IMR-90 (cell line): ENCODE results near the gene ABCC3. TPM values are rescaled to one million over a fixed set of nuclear protein-coding genes. Genes with fewer than 3 reads are reported as not detected.
A peak's percentile ranks its signal among the peaks of the same experiment; 100 is the strongest.

ENCODE experiments used
- ATAC-seq: fragments of 200-7000 bp; cut with Tn5 transposase; 2 replicates; pipeline ENCODE4 v1.9.1; 2020; ENCODE audit warnings: low read depth, mild to moderate bottlenecking, moderate library complexity
- BruUV-seq: library from RNA; stranded (reverse); fragments of 400-500 nt; replicated peaks from 2 replicates; lab custom pipeline; 2021; lab: Mats Ljungman, UMichigan
- CTCF ChIA-PET: fragments of 300-600 bp; formaldehyde crosslinking; extraction: SDS; loops from one replicate; lab custom pipeline; 2021; ENCODE audit warnings: antibody characterized with exemption; lab: Yijun Ruan, JAX
- POLR2A ChIA-PET: fragments of 300-600 bp; sonication (Branson Sonifier 250); formaldehyde crosslinking; loops from one replicate; lab custom pipeline; 2022; ENCODE audit warnings: antibody characterized with exemption; ENCODE audit not compliant: unreplicated experiment; lab: Charles Lee
- DNase-seq: peaks from one replicate; pipeline ENCODE4 v3.0.0; 2013
- H2AFZ ChIP-seq: replicated peaks from 2 replicates; pipeline ENCODE3; 2013; ENCODE audit warnings: low read length, mild to moderate bottlenecking; ENCODE audit not compliant: poor library complexity
- H2AK5ac ChIP-seq: 2 replicates; pipeline ENCODE4 v1.6.1; 2013; ENCODE audit warnings: low read depth, low read length, inconsistent platforms
- H2AK9ac ChIP-seq: replicated peaks from 2 replicates; pipeline ENCODE3; 2013; ENCODE audit warnings: mild to moderate bottlenecking, low read depth, low read length, moderate library complexity; ENCODE audit not compliant: poor library complexity
- H2BK120ac ChIP-seq: 2 replicates; pipeline ENCODE4 v1.6.1; 2013; ENCODE audit warnings: low read depth, low read length, inconsistent platforms
- H2BK15ac ChIP-seq: 3 replicates; pipeline ENCODE4 v1.6.1; 2013; ENCODE audit warnings: low read depth, low read length, inconsistent platforms
- H2BK20ac ChIP-seq: 2 replicates; pipeline ENCODE4 v1.6.1; 2013; ENCODE audit warnings: low read depth, mild to moderate bottlenecking, inconsistent platforms, low read length, moderate library complexity
- H2BK5ac ChIP-seq: 2 replicates; pipeline ENCODE4 v1.6.1; 2013; ENCODE audit warnings: mild to moderate bottlenecking, low read depth, low read length, inconsistent platforms; ENCODE audit not compliant: poor library complexity, severe bottlenecking
- H3K14ac ChIP-seq: replicated peaks from 2 replicates; pipeline ENCODE4 v1.6.1; 2013; ENCODE audit warnings: low read depth, low read length, inconsistent platforms
- H3K18ac ChIP-seq: 2 replicates; pipeline ENCODE4 v1.6.1; 2013; ENCODE audit warnings: low read depth, low read length, control low read depth
- H3K23ac ChIP-seq: 2 replicates; pipeline ENCODE4 v1.6.1; 2013; ENCODE audit warnings: low read depth, low read length, inconsistent platforms
- H3K27ac ChIP-seq: 2 replicates; pipeline ENCODE4 v1.5.1; 2013; ENCODE audit warnings: mild to moderate bottlenecking, control low read depth, low read length; ENCODE audit not compliant: insufficient read depth
- H3K27me3 ChIP-seq: 2 replicates; pipeline ENCODE4 v1.6.1; 2013; ENCODE audit warnings: low read length; ENCODE audit not compliant: control insufficient read depth, insufficient read depth
- H3K36me3 ChIP-seq: 2 replicates; pipeline ENCODE4 v1.6.1; 2013; ENCODE audit warnings: low read length, mixed read lengths; ENCODE audit not compliant: control insufficient read depth, insufficient read depth
- H3K4ac ChIP-seq: 2 replicates; pipeline ENCODE4 v1.6.1; 2013; ENCODE audit warnings: low read depth, low read length, inconsistent platforms
- H3K4me1 ChIP-seq: 2 replicates; pipeline ENCODE4 v1.6.1; 2013; ENCODE audit warnings: low read length, mixed read lengths; ENCODE audit not compliant: control insufficient read depth, insufficient read depth
- H3K4me2 ChIP-seq: 2 replicates; pipeline ENCODE4 v1.6.1; 2013; ENCODE audit warnings: low read depth, mild to moderate bottlenecking, control low read depth, low read length, moderate library complexity
- H3K4me3 ChIP-seq: 2 replicates; pipeline ENCODE4 v1.5.1; 2013; ENCODE audit warnings: low read depth, mild to moderate bottlenecking, control low read depth, low read length, moderate library complexity; ENCODE audit not compliant: insufficient read depth
- H3K56ac ChIP-seq: 2 replicates; pipeline ENCODE4 v1.6.1; 2013; ENCODE audit warnings: low read length, inconsistent platforms; ENCODE audit not compliant: insufficient read depth; ENCODE audit errors: extremely low read depth
- H3K79me1 ChIP-seq, 2 experiments: 2 replicates each; pipeline ENCODE4 v1.6.1; 2013; ENCODE audit warnings: low read length in 2 of 2, inconsistent platforms in 1 of 2, low read depth in 1 of 2
- H3K9ac ChIP-seq: 2 replicates; pipeline ENCODE4 v1.6.1; 2013; ENCODE audit warnings: low read depth, low read length, control low read depth
- H3K9me1 ChIP-seq: 2 replicates; pipeline ENCODE4 v1.6.1; 2013; ENCODE audit warnings: low read length, inconsistent platforms; ENCODE audit not compliant: insufficient read depth
- H3K9me3 ChIP-seq: 2 replicates; pipeline ENCODE4 v1.6.1; 2013; ENCODE audit warnings: low read length; ENCODE audit not compliant: control insufficient read depth, insufficient read depth
- H4K20me1 ChIP-seq: 2 replicates; pipeline ENCODE4 v1.6.1; 2013; ENCODE audit warnings: low read length, inconsistent platforms; ENCODE audit not compliant: insufficient read depth
- H4K5ac ChIP-seq: 2 replicates; pipeline ENCODE4 v1.6.1; 2013; ENCODE audit warnings: mild to moderate bottlenecking, low read depth, low read length, control low read depth
- H4K8ac ChIP-seq, 2 experiments: 2 replicates each; pipeline ENCODE4 v1.6.1; 2013; ENCODE audit warnings: low read depth in 2 of 2, low read length in 2 of 2, control low read depth in 1 of 2, inconsistent platforms in 1 of 2
- H4K91ac ChIP-seq: 2 replicates; pipeline ENCODE4 v1.6.1; 2013; ENCODE audit warnings: low read depth, low read length, inconsistent platforms; ENCODE audit not compliant: insufficient read depth
- BHLHE40 ChIP-seq: fragments of 150-350 bp; IDR thresholded peaks from 2 replicates; pipeline ENCODE4 v1.6.1; 2016; ENCODE audit warnings: mild to moderate bottlenecking, low read depth, low read length
- RCOR1 ChIP-seq: IDR thresholded peaks from 2 replicates; pipeline ENCODE4 v1.6.1; 2012; ENCODE audit warnings: mild to moderate bottlenecking, low read length, improper control_type of control experiment; ENCODE audit not compliant: insufficient replicate concordance
- RFX5 ChIP-seq: IDR thresholded peaks from 2 replicates; pipeline ENCODE4 v1.8.0; 2012; ENCODE audit warnings: low read depth, mild to moderate bottlenecking, low read length, moderate library complexity
- WGBS, 2 experiments: methylation state at CpG; one replicate each; pipeline versions ENCODE4 v1.1.5 to v1.1.7; 2013; ENCODE audit warnings: missing lambda C conversion rate in 2 of 2; ENCODE audit not compliant: insufficient read length in 1 of 2; ENCODE audit errors: extremely low coverage in 2 of 2; 5-methylcytosine and 5-hydroxymethylcytosine counted together
- dilution Hi-C: fragments of 300-500 bp; cut with HindIII; formaldehyde crosslinking; loops from one replicate; pipeline ENCODE4 v1.14.3; 2018; ENCODE audit warnings: low sequenced_read_pairs; ENCODE audit not compliant: unreplicated experiment
- in situ Hi-C: fragments of 300-500 bp; cut with MboI; formaldehyde crosslinking; loops from 3 replicates; pipeline ENCODE4 v1.14.3; 2019; ENCODE audit warnings: low sequenced_read_pairs, inconsistent platforms, mixed read lengths
- intact Hi-C: fragments of 100-400 bp; cut with micrococcal nuclease; formaldehyde crosslinking; loops from 2 replicates; pipeline ENCODE4 v1.10.0; 2022
- polyA plus RNA-seq, 3 experiments: library from polyadenylated mRNA; depleted of rRNA; stranded (reverse); fragments of >200 nt; gene quantifications; 2 replicates each; pipeline ENCODE4 v1.2.3, GENCODE V29; 2012; ENCODE audit warnings: low replicate concordance in 1 of 3
- total RNA-seq: library from RNA; depleted of rRNA; stranded (reverse); fragments of >200 nt; gene quantifications from 2 replicates; pipeline ENCODE4 v1.2.3, GENCODE V29; 2012
- TF ChIP-seq, protein P1 (sequence below): fragments of 150-350 bp; IDR thresholded peaks from 2 replicates; pipeline ENCODE4 v1.6.1; 2017; ENCODE audit warnings: mild to moderate bottlenecking, antibody characterized with exemption, low read length, low read depth
- TF ChIP-seq, protein P2 (sequence below): fragments of 150-350 bp; IDR thresholded peaks from 2 replicates; pipeline ENCODE4 v1.6.1; 2016; ENCODE audit warnings: low read depth, mild to moderate bottlenecking, low read length, moderate library complexity, borderline replicate concordance

The ABCC3 gene
- total and polyA plus RNA-seq, 2 of the 4 experiments (the other 2 are of a cell fraction): 3.2 to 6.6 TPM

DNA sequence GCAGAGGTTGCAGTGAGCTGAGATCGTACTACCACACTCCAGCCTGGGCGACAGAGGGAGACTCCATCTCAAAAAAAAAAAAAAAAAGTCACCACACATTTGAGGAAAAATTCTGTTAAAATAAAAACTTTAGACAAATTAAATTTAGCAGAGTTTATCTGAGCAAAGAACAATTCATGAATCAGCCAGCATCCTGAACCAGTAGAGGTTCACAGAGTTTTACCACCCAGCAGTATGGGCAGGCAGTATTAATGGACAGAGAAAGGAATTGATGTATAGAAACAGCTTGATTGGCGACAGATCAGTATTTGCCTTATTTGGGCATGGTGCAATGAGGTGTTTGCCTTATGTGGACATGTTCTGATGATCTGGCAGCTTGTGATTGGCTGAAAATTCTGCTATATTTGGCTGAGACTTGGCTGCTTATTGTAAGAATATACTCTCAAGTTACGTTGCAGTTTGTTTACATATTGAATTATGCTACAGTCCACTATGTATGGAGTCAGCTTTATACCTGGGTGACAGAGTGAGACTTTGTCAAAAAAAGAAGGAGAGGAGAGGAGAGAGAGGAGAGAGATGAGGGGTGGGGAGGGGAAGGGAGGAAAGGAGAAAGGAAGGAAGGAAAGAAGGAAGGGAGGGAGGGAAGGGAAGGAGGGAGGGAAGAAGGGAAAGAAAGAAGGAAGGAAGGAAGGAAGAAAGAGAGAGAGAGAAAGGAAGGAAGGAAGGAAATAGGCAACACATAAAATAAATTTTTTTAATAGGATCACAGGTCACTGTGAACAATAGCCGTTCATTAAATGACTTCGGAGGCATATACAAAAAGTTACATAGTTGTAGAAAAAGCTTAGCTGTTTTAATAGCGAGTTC is 14.6 kb downstream of the ABCC3 start:
- Histone ChIP-seq H2BK15ac (peak overlapping the region; percentile 48; the same call in 1 of the 3 replicates), H4K91ac (peak overlapping the region; percentile 39; the same call in 1 of the 2 replicates), H3K9ac (no peak overlapping the region), H3K4me2 (no peak overlapping the region), H2BK5ac (peak overlapping the region; percentile 12), H4K5ac (no peak overlapping the region), H3K4me3 (no peak overlapping the region), H3K27ac (no peak overlapping the region), H3K14ac (peak overlapping the region; percentile 37; the same call in 1 of the 2 replicates), H2BK20ac (no peak overlapping the region), H3K27me3 (no peaks in the 10 kb centered on the region), H3K4ac (no peak overlapping the region; the same call in 1 of the 2 replicates), H2BK120ac (no peak overlapping the region), H3K9me3 (peaks cover 4% of the 10 kb centered on the region), H2AFZ (no peak overlapping the region), H3K18ac (no peak overlapping the region), H3K4me1 (no peaks in the 10 kb centered on the region), H3K56ac (no peak overlapping the region), H2AK9ac (no peak overlapping the region), H3K9me1 (no peaks in the 10 kb centered on the region), H4K8ac (peak overlapping the region in 1 of 2 experiments; percentile 60; a peak in 1 of 4 replicates), H4K20me1 (no peaks in the 10 kb centered on the region), H3K79me1 (peaks cover 0 to 8% of the 10 kb centered on the region in 2 experiments; a peak in 2 of 4 replicates), H3K36me3 (no peaks in the 10 kb centered on the region), H3K23ac (no peak overlapping the region), H2AK5ac (0 out of 2 replicates have a peak overlapping the region, but pooled peaks have one; percentile 3)
- dilution Hi-C loops: no loop called here
- WGBS, 2 experiments: no CpG with 5 or more reads among the region's 7 CpGs
- no TSS peak for BruUV-seq
- ChIA-PET CTCF (no interaction called here), POLR2A (interaction anchor here (0.9 kb wide), 1 partner anchor 13 kb away, joined by 4 read pairs; no protein-coding TSS in a partner anchor)
- intact Hi-C loops: no loop called here
- in situ Hi-C loops: no loop called here
- peak; percentile 21; the same call in 1 of the 2 replicates for ATAC-seq
- TF ChIP-seq, protein P1, sequence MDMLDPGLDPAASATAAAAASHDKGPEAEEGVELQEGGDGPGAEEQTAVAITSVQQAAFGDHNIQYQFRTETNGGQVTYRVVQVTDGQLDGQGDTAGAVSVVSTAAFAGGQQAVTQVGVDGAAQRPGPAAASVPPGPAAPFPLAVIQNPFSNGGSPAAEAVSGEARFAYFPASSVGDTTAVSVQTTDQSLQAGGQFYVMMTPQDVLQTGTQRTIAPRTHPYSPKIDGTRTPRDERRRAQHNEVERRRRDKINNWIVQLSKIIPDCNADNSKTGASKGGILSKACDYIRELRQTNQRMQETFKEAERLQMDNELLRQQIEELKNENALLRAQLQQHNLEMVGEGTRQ: no peak
- no peak for TF ChIP-seq RFX5
- TF ChIP-seq, protein P2, sequence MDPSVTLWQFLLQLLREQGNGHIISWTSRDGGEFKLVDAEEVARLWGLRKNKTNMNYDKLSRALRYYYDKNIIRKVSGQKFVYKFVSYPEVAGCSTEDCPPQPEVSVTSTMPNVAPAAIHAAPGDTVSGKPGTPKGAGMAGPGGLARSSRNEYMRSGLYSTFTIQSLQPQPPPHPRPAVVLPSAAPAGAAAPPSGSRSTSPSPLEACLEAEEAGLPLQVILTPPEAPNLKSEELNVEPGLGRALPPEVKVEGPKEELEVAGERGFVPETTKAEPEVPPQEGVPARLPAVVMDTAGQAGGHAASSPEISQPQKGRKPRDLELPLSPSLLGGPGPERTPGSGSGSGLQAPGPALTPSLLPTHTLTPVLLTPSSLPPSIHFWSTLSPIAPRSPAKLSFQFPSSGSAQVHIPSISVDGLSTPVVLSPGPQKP: no peak
- no peak for TF ChIP-seq RCOR1
- no peak for TF ChIP-seq BHLHE40
- DNase-seq: peak; percentile 64
